GM19193 (cell line): ENCODE results near the gene DCAF16.

Experiments used
- POLR2A ChIP-seq: IDR thresholded peaks from 4 replicates; pipeline ENCODE4 v1.6.1; 2011; ENCODE audit not compliant: insufficient read depth, insufficient read length; ENCODE audit errors: extremely low read depth

DCAF16 gene

GRCh38 chr4:17797808-17798207 is 12.7 kb downstream of the DCAF16 start:
- no peak for TF ChIP-seq POLR2A

GRCh38 chr4:17794730-17795129 is 15.8 kb downstream of the DCAF16 start:
- TF ChIP-seq POLR2A = no peak

- no peak for TF ChIP-seq POLR2A
These were observed 21.6 kb downstream of the DCAF16 start for GRCh38 chr4:17788956-17789355.

- no peak for TF ChIP-seq POLR2A
These were observed 23.2 kb downstream of the DCAF16 start for GRCh38 chr4:17787315-17787714.

GRCh38 chr4:17786567-17786966 is 24.0 kb downstream of the DCAF16 start:
- TF ChIP-seq POLR2A = no peak

GRCh38 chr4:17785858-17786257 is 24.7 kb downstream of the DCAF16 start:
- no peak for TF ChIP-seq POLR2A

GRCh38 chr4:17781300-17782287 is 29.0 kb downstream of the DCAF16 start, which contains the start of gene FAM184B:
FAM184B (minus strand) TSS chr4:17781621; CDS start chr4:17781299, 322 bp downstream.
- TF ChIP-seq POLR2A = no peak

- TF ChIP-seq POLR2A = no peak
These were observed 29.9 kb downstream of the DCAF16 start for GRCh38 chr4:17780501-17781299.

GRCh38 chr4:17778431-17778830 is 32.1 kb downstream of the DCAF16 start:
- TF ChIP-seq POLR2A = no peak

- TF ChIP-seq POLR2A = no peak
These were observed 37.3 kb downstream of the DCAF16 start for GRCh38 chr4:17773135-17773698.

- TF ChIP-seq POLR2A = no peak
These were observed 39.2 kb downstream of the DCAF16 start for GRCh38 chr4:17771284-17771908.

- TF ChIP-seq POLR2A = no peak
These were observed 39.7 kb downstream of the DCAF16 start for GRCh38 chr4:17770845-17771244.

- TF ChIP-seq POLR2A = no peak
These were observed 41.0 kb downstream of the DCAF16 start for GRCh38 chr4:17769406-17770174.
